ENCODE data around the gene SMIM23.

Gene SMIM23

GRCh38 chr5:171785517-171785916 is at the start of gene SMIM23:
Gene SMIM23, plus strand, starts transcription at chr5:171785817. Its CDS starts 55 bp downstream, at chr5:171785872.
- no peaks in the 10 kb centered on the region for H3K36me3 ChIP-seq
- no peaks in the 10 kb centered on the region for H3K4me1 ChIP-seq
- no peaks in the 10 kb centered on the region for H4K20me1 ChIP-seq
- no peak for TF ChIP-seq Cebpa-rat (IDR thresholded peaks at IDR 0.05)
- H3K4me3 ChIP-seq = no peak within 1 kb of the TSS
- no peak within 1 kb of the TSS for H3K27ac ChIP-seq
- no peaks in the 10 kb centered on the region; the same call in 1 of the 2 replicates for H3K9me3 ChIP-seq
- no peak within 1 kb of the TSS for H3K9ac ChIP-seq
- H3K27me3 ChIP-seq = no peaks in the 10 kb centered on the region
- no peak within 1 kb of the TSS for H3K4me2 ChIP-seq

GRCh38 chr5:171736976-171737891 is 48.4 kb upstream of the SMIM23 start:
- Histone ChIP-seq H3K4me1 (peaks cover 18% of the 10 kb centered on the region), H3K27me3 (no peaks in the 10 kb centered on the region), H3K9me3 (0 out of 2 replicates have a peak, but pooled peaks cover 6% of the 10 kb centered on the region), H3K4me3 (no peak overlapping the region), H3K4me2 (no peak overlapping the region), H3K27ac (no peak overlapping the region), H3K9ac (no peak overlapping the region), H4K20me1 (no peaks in the 10 kb centered on the region), H3K36me3 (no peaks in the 10 kb centered on the region)
- TF ChIP-seq Cebpa-rat (IDR thresholded peaks at IDR 0.05) = no peak

DNA sequence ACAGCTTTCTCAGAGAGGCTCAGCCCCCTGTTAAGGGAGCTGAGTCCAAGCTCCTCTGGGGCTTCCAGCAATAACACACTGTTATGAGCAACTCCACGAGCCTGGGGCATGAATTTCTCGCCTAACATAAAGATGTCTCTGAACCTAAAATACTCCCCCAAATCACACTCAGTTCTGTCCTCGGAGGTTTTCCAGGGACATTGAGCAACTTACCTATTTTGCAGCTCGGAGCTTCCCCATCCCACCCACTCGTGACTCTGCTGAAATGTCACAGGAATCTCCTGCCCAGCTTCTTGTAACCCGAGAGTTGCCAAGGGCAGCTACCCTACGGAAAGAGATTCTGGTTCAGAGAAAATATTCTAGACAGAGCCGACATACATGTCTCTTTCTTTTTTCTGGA is 47.1 kb upstream of the SMIM23 start:
- Histone ChIP-seq H3K36me3 (no peaks in the 10 kb centered on the region), H3K9ac (no peak overlapping the region), H3K4me3 (no peak overlapping the region), H3K27me3 (no peaks in the 10 kb centered on the region), H3K4me2 (no peak overlapping the region), H3K4me1 (peaks cover 31% of the 10 kb centered on the region), H3K27ac (no peak overlapping the region), H4K20me1 (no peaks in the 10 kb centered on the region), H3K9me3 (0 out of 2 replicates have a peak, but pooled peaks cover 3% of the 10 kb centered on the region)
- TF ChIP-seq Cebpa-rat (IDR thresholded peaks at IDR 0.05) = no peak

DNA sequence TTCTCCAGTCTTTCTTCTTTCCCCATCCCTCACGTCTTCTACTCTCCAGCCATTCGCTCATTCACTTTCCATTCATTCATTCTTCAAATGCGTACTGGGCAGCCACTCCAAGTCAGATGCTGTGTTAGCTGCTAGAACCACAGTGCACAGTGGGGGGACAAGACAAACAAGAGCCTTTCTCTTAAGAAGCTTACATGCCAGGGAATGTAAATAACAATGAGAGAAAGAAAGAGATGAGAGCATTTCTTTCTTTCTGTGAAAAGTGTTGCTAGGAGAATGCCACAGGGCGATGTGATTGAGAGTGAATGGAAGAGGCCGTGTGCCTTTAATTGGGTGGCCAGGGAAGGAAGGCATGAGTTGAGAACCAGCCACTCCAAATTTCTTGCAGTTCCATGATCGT is 46.3 kb upstream of the SMIM23 start:
- Histone ChIP-seq H3K4me2 (no peak overlapping the region), H3K4me1 (peaks cover 32% of the 10 kb centered on the region), H3K36me3 (no peaks in the 10 kb centered on the region), H3K9me3 (peaks cover 2% of the 10 kb centered on the region; the same call in 1 of the 2 replicates), H3K9ac (no peak overlapping the region), H3K27ac (no peak overlapping the region), H4K20me1 (no peaks in the 10 kb centered on the region), H3K27me3 (no peaks in the 10 kb centered on the region), H3K4me3 (no peak overlapping the region)
- no peak for TF ChIP-seq Cebpa-rat (IDR thresholded peaks at IDR 0.05)

DNA sequence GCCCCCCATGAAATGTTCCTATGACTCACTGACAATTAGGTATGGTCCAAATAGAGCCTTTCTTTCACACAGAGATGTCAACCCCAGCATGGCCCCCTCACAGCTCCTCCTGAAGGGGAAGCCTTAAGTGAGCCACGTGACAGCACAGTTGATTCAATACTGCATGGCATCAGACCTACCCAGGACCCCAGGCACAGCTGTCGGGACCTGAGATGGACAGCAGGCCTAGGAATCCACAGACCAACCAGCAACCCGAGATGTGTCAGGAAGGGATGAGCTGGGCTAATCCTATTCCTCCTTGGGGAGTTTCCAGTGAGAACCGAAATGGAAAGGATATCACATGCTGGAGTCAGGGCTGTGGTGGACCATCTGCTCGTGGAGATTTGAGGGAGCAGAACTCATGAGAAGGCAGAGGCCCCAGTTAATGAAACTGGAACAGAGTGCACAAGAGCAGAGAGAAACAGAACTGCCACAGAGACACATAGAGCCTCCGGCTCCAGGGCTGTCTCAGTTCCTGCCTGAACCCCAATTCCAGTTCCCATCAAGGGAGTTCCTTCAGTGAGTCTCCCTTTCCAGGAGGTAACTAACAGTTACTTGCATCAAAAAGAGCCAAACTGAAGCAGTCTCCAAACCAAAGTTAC is 42.1 kb upstream of the SMIM23 start:
- Histone ChIP-seq H4K20me1 (no peaks in the 10 kb centered on the region), H3K4me3 (no peak overlapping the region), H3K4me1 (peaks cover 59% of the 10 kb centered on the region), H3K9me3 (peaks cover 7% of the 10 kb centered on the region; the same call in 1 of the 2 replicates), H3K4me2 (peak overlapping the region; percentile 49; the same call in 1 of the 2 replicates), H3K27ac (no peak overlapping the region), H3K27me3 (no peaks in the 10 kb centered on the region), H3K9ac (no peak overlapping the region), H3K36me3 (no peaks in the 10 kb centered on the region)
- no peak for TF ChIP-seq Cebpa-rat (IDR thresholded peaks at IDR 0.05)

DNA sequence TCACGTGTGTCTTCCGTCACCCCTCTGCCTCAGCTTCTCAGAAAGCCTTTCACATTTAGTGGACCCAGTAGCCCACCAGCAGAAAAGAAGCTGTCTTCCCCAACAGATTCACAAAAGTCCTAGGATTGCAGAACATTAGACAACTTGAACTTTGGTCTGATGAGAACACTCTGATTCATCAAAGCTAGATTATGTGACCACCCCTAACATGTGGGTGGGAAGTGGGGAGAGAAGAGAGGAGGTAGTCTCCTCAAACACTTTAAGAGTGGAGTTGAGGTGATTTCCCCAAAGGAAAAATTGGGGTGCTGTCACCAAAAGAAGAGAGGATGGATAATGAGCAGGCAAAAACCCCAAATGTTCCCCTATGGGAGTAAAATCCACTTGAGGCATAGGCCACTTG is 41.4 kb upstream of the SMIM23 start:
- Histone ChIP-seq H3K27ac (peak overlapping the region; percentile 60; the same call in 1 of the 2 replicates), H3K27me3 (no peaks in the 10 kb centered on the region), H4K20me1 (no peaks in the 10 kb centered on the region), H3K4me2 (peak overlapping the region; percentile 73), H3K36me3 (no peaks in the 10 kb centered on the region), H3K4me1 (peaks cover 59% of the 10 kb centered on the region), H3K9ac (no peak overlapping the region), H3K9me3 (peaks cover 7% of the 10 kb centered on the region; the same call in 1 of the 2 replicates), H3K4me3 (no peak overlapping the region)
- no peak for TF ChIP-seq Cebpa-rat (IDR thresholded peaks at IDR 0.05)

GRCh38 chr5:171744882-171745281 is 40.7 kb upstream of the SMIM23 start:
- peaks cover 7% of the 10 kb centered on the region; the same call in 1 of the 2 replicates for H3K9me3 ChIP-seq
- peak overlapping the region; percentile 73 for H3K4me2 ChIP-seq
- H3K36me3 ChIP-seq = no peaks in the 10 kb centered on the region
- H3K27me3 ChIP-seq = no peaks in the 10 kb centered on the region
- no peak for TF ChIP-seq Cebpa-rat (IDR thresholded peaks at IDR 0.05)
- H3K4me3 ChIP-seq = no peak overlapping the region
- H3K27ac ChIP-seq = peak overlapping the region; percentile 60
- H4K20me1 ChIP-seq = no peaks in the 10 kb centered on the region
- H3K4me1 ChIP-seq = peaks cover 59% of the 10 kb centered on the region
- no peak overlapping the region for H3K9ac ChIP-seq

GRCh38 chr5:171745602-171746001 is 40.0 kb upstream of the SMIM23 start:
- H3K9me3 ChIP-seq = peaks cover 7% of the 10 kb centered on the region; the same call in 1 of the 2 replicates
- peaks cover 59% of the 10 kb centered on the region for H3K4me1 ChIP-seq
- TF ChIP-seq Cebpa-rat (IDR thresholded peaks at IDR 0.05) = no peak
- no peak overlapping the region for H3K9ac ChIP-seq
- no peak overlapping the region for H3K4me3 ChIP-seq
- H3K27me3 ChIP-seq = no peaks in the 10 kb centered on the region
- no peaks in the 10 kb centered on the region for H4K20me1 ChIP-seq
- H3K27ac ChIP-seq = peak overlapping the region; percentile 60
- H3K4me2 ChIP-seq = peak overlapping the region; percentile 73
- no peaks in the 10 kb centered on the region for H3K36me3 ChIP-seq

- no peak for TF ChIP-seq Cebpa-rat (IDR thresholded peaks at IDR 0.05)
- Histone ChIP-seq H3K36me3 (no peaks in the 10 kb centered on the region), H3K4me2 (no peak overlapping the region), H3K27ac (no peak overlapping the region), H3K27me3 (no peaks in the 10 kb centered on the region), H3K9me3 (peaks cover 7% of the 10 kb centered on the region; the same call in 1 of the 2 replicates), H3K4me1 (peaks cover 47% of the 10 kb centered on the region), H3K4me3 (no peak overlapping the region), H3K9ac (no peak overlapping the region), H4K20me1 (no peaks in the 10 kb centered on the region)
Measured at GRCh38 chr5:171747061-171747859, 38.4 kb upstream of the SMIM23 start.

All from BLaER1 (cell line).